HepG2 (cell line): Measurements from ENCODE around the gene PTPN12. TPM values are rescaled to one million over a fixed set of nuclear protein-coding genes. Genes with fewer than 3 reads are reported as not detected.

Experiments
- CEBPZ ChIP-seq: IDR thresholded peaks from 2 replicates; pipeline ENCODE4 v1.6.1; 2012; ENCODE audit warnings: low read length, improper control_type of control experiment
- CHCHD3 ChIP-seq: sonication (generic); formaldehyde crosslinking; IDR thresholded peaks from 2 replicates; pipeline ENCODE4 v1.8.0; 2022; ENCODE audit warnings: mild to moderate bottlenecking, missing genetic modification reagents, moderate library complexity
- MYC ChIP-seq: sonication (generic); formaldehyde crosslinking; IDR thresholded peaks from 2 replicates; pipeline ENCODE4 v1.9.0; 2021; ENCODE audit warnings: missing genetic modification reagents, borderline replicate concordance
- NR2F1 ChIP-seq, 2 experiments: fragments of 450-650 bp in 1 of 2; formaldehyde crosslinking in 1 of 2; IDR thresholded peaks; 2 replicates each; pipeline versions ENCODE4 v1.5.0 to v1.6.1; 2016 to 2020; ENCODE audit warnings: mild to moderate bottlenecking in 1 of 2, missing compliant biosample characterization in 1 of 2, missing genetic modification reagents in 1 of 2, moderate library complexity in 1 of 2
- RERE ChIP-seq: IDR thresholded peaks from 2 replicates; pipeline ENCODE4 v1.6.1; 2016; ENCODE audit warnings: low read depth, missing genetic modification reagents, missing compliant biosample characterization
- ZBTB10 ChIP-seq: sonication (generic); formaldehyde crosslinking; IDR thresholded peaks from 2 replicates; pipeline ENCODE4 v1.4.0; 2020; ENCODE audit warnings: missing genetic modification reagents, borderline replicate concordance
- ZFP36 ChIP-seq: fragments of 150-350 bp; IDR thresholded peaks from 2 replicates; pipeline ENCODE4 v1.6.1; 2018; ENCODE audit warnings: borderline replicate concordance, low read length, low read depth; ENCODE audit not compliant: partially characterized antibody
- ZNF263 ChIP-seq: sonication (generic); formaldehyde crosslinking; IDR thresholded peaks from 2 replicates; pipeline ENCODE4 v1.4.0; 2020; ENCODE audit warnings: missing genetic modification reagents
- ZNF292 ChIP-seq: sonication (generic); formaldehyde crosslinking; IDR thresholded peaks from 2 replicates; pipeline ENCODE4 v1.8.1; 2022; ENCODE audit warnings: mild to moderate bottlenecking, low read depth, missing genetic modification reagents, borderline replicate concordance
- ZNF614 ChIP-seq: IDR thresholded peaks from 2 replicates; pipeline ENCODE4 v1.6.1; 2018; ENCODE audit warnings: missing biosample characterization, missing genetic modification reagents, inconsistent platforms, borderline replicate concordance
- ZNF792 ChIP-seq: IDR thresholded peaks from 2 replicates; pipeline ENCODE4 v1.6.1; 2016
- polyA plus RNA-seq, 8 experiments: library from polyadenylated mRNA; depleted of rRNA in 3 of 8; stranded (reverse) in 7 of 8; unstranded in 1 of 8; fragments of >200 nt; fragmentation: Illumina TruSeq in 4 of 8; extraction: Trizol in 4 of 8; gene quantifications; 2 replicates each; pipeline versions ENCODE4 v1.2.1 to v1.2.3, GENCODE V29; 2011 to 2016; ENCODE audit warnings: low read depth in 4 of 8, missing spikeins in 1 of 8, mixed read lengths in 1 of 8; ENCODE audit not compliant: insufficient read depth in 1 of 8
- total RNA-seq, 5 experiments: library from RNA; depleted of rRNA; stranded (reverse); fragments of >200 nt; fragmentation: Illumina TruSeq; extraction: Trizol; gene quantifications; 2 replicates each; pipeline ENCODE4 v1.2.3, GENCODE V29; 2016; ENCODE audit warnings: low read depth in 1 of 5

PTPN12 gene
- total and polyA plus RNA-seq, 2 of the 13 experiments (the other 11 are each of a cell fraction or from before 2014, with no cell fraction given), result 22.9 to 56.8 TPM

- no peak for TF ChIP-seq CEBPZ
- no peak for TF ChIP-seq ZNF292 (CRISPR knock-in tag)
- no peak for TF ChIP-seq ZFP36
- no peak for TF ChIP-seq MYC (CRISPR knock-in tag)
- no peak for TF ChIP-seq ZNF263 (CRISPR knock-in tag)
- no peak for TF ChIP-seq ZNF614 (CRISPR knock-in tag)
- TF ChIP-seq RERE (CRISPR knock-in tag), result no peak
- no peak for TF ChIP-seq ZNF792 (CRISPR knock-in tag)
- TF ChIP-seq ZBTB10 (CRISPR knock-in tag), result no peak
- no peak for TF ChIP-seq CHCHD3
- no peak for TF ChIP-seq NR2F1 (CRISPR knock-in tag; IDR thresholded peaks at IDR 0.05)
These were observed 128.1 kb downstream of the PTPN12 start (continued) for GRCh38 chr7:77665161-77665560.
